Endothelial cell of umbilical vein (primary cell): ENCODE measurements around the gene SH3GL3.

ENCODE experiments used
- CTCF ChIP-seq, 2 donors: IDR thresholded peaks; 1 replicate in 1 of 2; 2 replicates in 1 of 2; pipeline ENCODE4 v1.5.1; 2011; ENCODE audit warnings: low read length in 2 of 2, mild to moderate bottlenecking in 2 of 2, moderate library complexity in 2 of 2, control low read depth in 1 of 2, inconsistent platforms in 1 of 2, low read depth in 1 of 2; ENCODE audit not compliant: insufficient read depth in 1 of 2; ENCODE audit errors: extremely low read depth in 1 of 2
- JUN ChIP-seq: IDR thresholded peaks from 2 replicates; pipeline ENCODE4 v1.6.1; 2011; ENCODE audit warnings: borderline replicate concordance, low read depth; ENCODE audit not compliant: insufficient read length, insufficient read depth
- POLR2A ChIP-seq: IDR thresholded peaks from 2 replicates; pipeline ENCODE4 v1.6.1; 2012; ENCODE audit warnings: low read depth, mild to moderate bottlenecking, control low read depth, low read length

DNA sequence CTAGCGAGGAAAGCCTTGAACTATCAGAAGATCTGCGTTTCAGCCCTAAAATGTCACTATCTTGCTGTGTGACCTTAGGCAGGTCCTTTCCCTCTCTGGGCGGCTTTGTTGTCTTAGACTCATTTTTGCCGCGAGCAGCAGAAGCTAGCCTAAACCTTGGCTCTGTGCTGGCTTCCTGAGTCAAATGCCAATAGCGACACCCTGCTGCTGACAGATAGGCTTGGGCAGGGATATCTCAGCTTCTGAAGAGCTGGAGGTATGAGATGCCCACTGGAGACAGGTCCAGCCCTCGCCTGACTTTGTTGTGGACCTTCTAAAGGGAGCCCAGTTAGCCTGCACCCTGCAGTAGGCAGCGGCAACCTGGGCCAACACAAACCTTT lies 208.1 kb downstream of the SH3GL3 start:
- TF ChIP-seq CTCF (IDR thresholded peaks at IDR 0.05; ENCODE audit: extremely low read depth in 1 of 2, insufficient read depth in 1 of 2, low read depth in 1 of 2, low read length in 2 of 2) (no peak), JUN (no peak), POLR2A (no peak)
